Measurements from ENCODE around the gene SF3B1.

DNA sequence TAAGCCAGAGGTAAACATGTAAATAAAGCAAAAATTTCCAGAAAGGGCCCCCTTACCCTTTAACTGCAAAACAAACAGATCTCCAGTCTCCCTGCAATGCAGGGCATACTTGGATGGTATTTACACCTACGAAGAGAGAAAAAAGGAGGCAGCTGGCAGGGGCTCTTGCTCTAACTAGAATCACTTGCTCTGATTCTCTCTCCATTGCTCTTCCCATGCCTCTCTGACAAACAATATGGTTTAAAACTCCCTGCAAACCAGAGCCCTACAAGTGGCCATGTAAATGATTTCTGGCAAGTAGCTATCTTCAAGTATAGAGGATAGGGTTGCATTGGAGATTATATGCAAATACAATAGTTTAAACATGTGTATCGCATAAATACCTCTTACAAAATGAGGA lies 35.9 kb downstream of the SF3B1 start:
- TF ChIP-seq EZH2 (IDR thresholded peaks at IDR 0.05; ENCODE audit: insufficient read depth, poor library complexity, severe bottlenecking) (no peak), EZH2phosphoT487 (IDR thresholded peaks at IDR 0.05; ENCODE audit: insufficient read depth, low read depth) (no peak)
